CD4-positive, alpha-beta T cell (primary cell): Measurements from ENCODE around the gene ZNF267. TPM values are rescaled to one million over a fixed set of nuclear protein-coding genes. Genes with fewer than 3 reads are reported as not detected.

Experiments used
- ATAC-seq: fragments of 200-7000 bp; cut with Tn5 transposase; one replicate; pipeline ENCODE4 v1.10.0; 2022; ENCODE audit warnings: mild to moderate bottlenecking; ENCODE audit not compliant: poor library complexity
- CTCF ChIA-PET: fragments of 350-600 bp; sonication (Branson Sonifier 250); formaldehyde crosslinking; loops from one replicate; lab custom pipeline; 2021; ENCODE audit warnings: antibody characterized with exemption, inconsistent platforms; lab: Charles Lee
- POLR2A ChIA-PET: fragments of 350-600 bp; sonication (Branson Sonifier 250); formaldehyde crosslinking; loops from one replicate; lab custom pipeline; 2021; ENCODE audit warnings: antibody characterized with exemption, inconsistent platforms; lab: Charles Lee
- DNase-seq, 14 experiments: peaks; one replicate each; pipeline ENCODE4 v3.0.0-alpha.2; 2013 to 2020; ENCODE audit warnings: mixed read lengths in 2 of 14
- H3K27ac ChIP-seq, 2 donors: one replicate each; pipeline versions ENCODE4 v1.5.1 to v1.7.0; 2013; ENCODE audit warnings: low read length in 2 of 2, low read depth in 1 of 2, mild to moderate bottlenecking in 1 of 2
- H3K27me3 ChIP-seq, 2 experiments: 1 replicate in 1 of 2; 2 replicates in 1 of 2; pipeline versions ENCODE4 v1.6.1 to v1.7.0; 2013; ENCODE audit warnings: low read length in 2 of 2, control low read depth in 1 of 2, mild to moderate bottlenecking in 1 of 2, moderate library complexity in 1 of 2; ENCODE audit not compliant: insufficient read depth in 2 of 2, control insufficient read depth in 1 of 2
- H3K36me3 ChIP-seq: one replicate; pipeline ENCODE4 v1.6.1; 2013; ENCODE audit warnings: low read length, control low read depth; ENCODE audit not compliant: insufficient read depth
- H3K4me1 ChIP-seq: one replicate; pipeline ENCODE4 v1.6.1; 2013; ENCODE audit warnings: low read length, control low read depth; ENCODE audit not compliant: insufficient read depth
- H3K4me3 ChIP-seq: one replicate; pipeline ENCODE4 v1.5.1; 2013; ENCODE audit warnings: mild to moderate bottlenecking, low read length, moderate library complexity
- H3K9me3 ChIP-seq, 2 experiments: 1 replicate in 1 of 2; 2 replicates in 1 of 2; pipeline versions ENCODE4 v1.6.1 to v1.7.0; 2013; ENCODE audit warnings: low read length in 2 of 2, mild to moderate bottlenecking in 2 of 2, control low read depth in 1 of 2, moderate library complexity in 1 of 2; ENCODE audit not compliant: control insufficient read depth in 1 of 2, insufficient read depth in 1 of 2
- H3K27ac Mint-ChIP-seq: one replicate; pipeline ENCODE4 v1.8.0; 2020; ENCODE audit warnings: mixed read lengths
- H3K27me3 Mint-ChIP-seq: one replicate; pipeline ENCODE4 v1.8.0; 2021; ENCODE audit warnings: mixed read lengths
- H3K36me3 Mint-ChIP-seq: one replicate; pipeline ENCODE4 v1.8.0; 2021; ENCODE audit warnings: low read depth, mixed read lengths
- H3K4me1 Mint-ChIP-seq: one replicate; pipeline ENCODE4 v1.8.0; 2021; ENCODE audit warnings: low read depth, mixed read lengths
- H3K4me3 Mint-ChIP-seq: one replicate; pipeline ENCODE4 v1.8.0; 2020; ENCODE audit warnings: mild to moderate bottlenecking, mixed read lengths
- H3K9me3 Mint-ChIP-seq: one replicate; pipeline ENCODE4 v1.8.0; 2020; ENCODE audit warnings: mixed read lengths
- intact Hi-C, 2 experiments: fragments of 100-400 bp; cut with DNase I in 1 of 2; cut with micrococcal nuclease in 1 of 2; formaldehyde crosslinking; loops; one replicate each; pipeline versions ENCODE4 v1.15.1 to v1.9.0; 2023 to 2025; cut with DNase I, micrococcal nuclease
- total RNA-seq, 174 experiments: library from RNA in 2 of 174; stranded (reverse) in 2 of 174; gene quantifications; one replicate each; pipeline ENCODE4 v1.2.3 and lab custom pipeline; 2021 to 2026
- TF ChIP-seq, protein P1 (sequence below): fragments of 200-600 bp; IDR thresholded peaks from one replicate; pipeline ENCODE4 v1.8.0; 2022; ENCODE audit warnings: antibody characterized with exemption, mild to moderate bottlenecking

The ZNF267 gene
- total RNA-seq, 2 experiments from 2014 or later = 56.0 to 57.9 TPM

DNA sequence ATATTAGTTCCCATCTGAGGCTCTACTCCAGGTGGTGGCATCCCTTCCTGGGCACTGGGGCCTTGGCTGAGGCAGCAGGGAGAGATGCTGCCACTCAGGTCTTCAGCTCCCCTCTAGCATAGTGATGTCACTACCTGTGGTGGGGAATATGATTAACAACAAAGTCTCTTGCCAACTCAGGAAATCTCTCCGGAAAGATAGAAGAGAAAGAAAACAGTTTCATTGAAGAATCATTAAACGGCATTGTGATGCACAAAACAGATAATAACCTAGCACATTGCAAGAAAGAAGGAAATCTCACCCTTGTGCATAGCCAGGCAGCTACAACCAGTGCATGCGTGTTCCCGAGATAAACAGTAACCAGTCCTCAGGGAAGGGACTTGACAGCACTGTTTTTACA is 12.2 kb upstream of the ZNF267 start:
- DNase-seq = peak in 4 of 14 experiments; percentile 35 to 69 (median 48)
- TF ChIP-seq, protein P1, sequence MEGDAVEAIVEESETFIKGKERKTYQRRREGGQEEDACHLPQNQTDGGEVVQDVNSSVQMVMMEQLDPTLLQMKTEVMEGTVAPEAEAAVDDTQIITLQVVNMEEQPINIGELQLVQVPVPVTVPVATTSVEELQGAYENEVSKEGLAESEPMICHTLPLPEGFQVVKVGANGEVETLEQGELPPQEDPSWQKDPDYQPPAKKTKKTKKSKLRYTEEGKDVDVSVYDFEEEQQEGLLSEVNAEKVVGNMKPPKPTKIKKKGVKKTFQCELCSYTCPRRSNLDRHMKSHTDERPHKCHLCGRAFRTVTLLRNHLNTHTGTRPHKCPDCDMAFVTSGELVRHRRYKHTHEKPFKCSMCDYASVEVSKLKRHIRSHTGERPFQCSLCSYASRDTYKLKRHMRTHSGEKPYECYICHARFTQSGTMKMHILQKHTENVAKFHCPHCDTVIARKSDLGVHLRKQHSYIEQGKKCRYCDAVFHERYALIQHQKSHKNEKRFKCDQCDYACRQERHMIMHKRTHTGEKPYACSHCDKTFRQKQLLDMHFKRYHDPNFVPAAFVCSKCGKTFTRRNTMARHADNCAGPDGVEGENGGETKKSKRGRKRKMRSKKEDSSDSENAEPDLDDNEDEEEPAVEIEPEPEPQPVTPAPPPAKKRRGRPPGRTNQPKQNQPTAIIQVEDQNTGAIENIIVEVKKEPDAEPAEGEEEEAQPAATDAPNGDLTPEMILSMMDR = no peak
- H3K9me3 ChIP-seq = no peaks in the 10 kb centered on the region
- peaks cover 18% of the 10 kb centered on the region for H3K4me1 ChIP-seq
- peaks cover 26% of the 10 kb centered on the region for H3K4me1 Mint-ChIP-seq
- CTCF ChIA-PET = interaction anchor here (1.1 to 3.4 kb wide), 2 partner anchors 16 to 166 kb away, joined by 3 to 15 read pairs; no protein-coding TSS in a partner anchor
- H3K4me3 Mint-ChIP-seq = peak overlapping the region; percentile 8
- no peaks in the 10 kb centered on the region for H3K27me3 ChIP-seq
- ATAC-seq = peak; percentile 84
- no peaks in the 10 kb centered on the region for H3K27me3 Mint-ChIP-seq
- POLR2A ChIA-PET = interaction anchor here (0.7 to 2.8 kb wide), 4 partner anchors 8 to 353 kb away, joined by 4 to 11 read pairs (median 7); partner anchors contain the start of genes RUSF1 and ZNF267
- no peaks in the 10 kb centered on the region for H3K36me3 Mint-ChIP-seq
- no peaks in the 10 kb centered on the region for H3K9me3 Mint-ChIP-seq
- peak overlapping the region in 1 of 2 donors; percentile 46 for H3K27ac ChIP-seq
- intact Hi-C loops = loop anchor here (2.0 to 10.0 kb wide), 4 partner anchors 125 to 1017 kb away; partner anchors contain the start of genes FUS (in 2 of the 2) and SETD1A (in 1 of the 2)
- no peaks in the 10 kb centered on the region for H3K36me3 ChIP-seq
- H3K4me3 ChIP-seq = no peak overlapping the region
- peak overlapping the region; percentile 72 for H3K27ac Mint-ChIP-seq

DNA sequence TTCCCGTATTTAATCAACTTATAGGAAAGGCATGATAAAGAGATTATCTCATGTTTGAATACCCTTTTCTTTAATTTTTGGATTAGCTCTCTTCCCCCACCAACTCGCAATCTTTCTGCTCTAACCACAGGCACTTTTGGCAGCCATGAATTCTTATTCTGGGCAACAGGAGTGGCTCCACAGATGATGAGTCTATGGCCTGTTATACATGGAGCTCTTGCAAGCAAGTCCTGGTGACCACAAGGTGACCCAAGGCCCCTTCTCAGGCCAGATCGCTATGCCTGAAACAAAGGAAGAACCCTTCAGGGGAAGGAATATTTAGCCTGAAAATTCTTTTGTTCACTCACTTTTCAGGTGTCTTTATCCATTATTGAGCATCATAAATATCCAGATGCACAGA is 10.8 kb upstream of the ZNF267 start:
- H3K4me3 Mint-ChIP-seq = no peak overlapping the region
- ChIA-PET CTCF (no interaction called here), POLR2A (interaction anchor here (1.4 kb wide), 1 partner anchor 354 kb away, joined by 4 read pairs; the partner anchor contains the start of gene RUSF1)
- peaks cover 18% of the 10 kb centered on the region for H3K4me1 ChIP-seq
- intact Hi-C loops = loop anchor here (10.0 kb wide), 3 partner anchors 678 to 1018 kb away; partner anchors contain the start of genes FUS (in 2 of the 2) and SETD1A (in 1 of the 2)
- DNase-seq = no peak
- no peaks in the 10 kb centered on the region for H3K27me3 Mint-ChIP-seq
- TF ChIP-seq, protein P1 = no peak
- no peak for ATAC-seq
- no peaks in the 10 kb centered on the region for H3K27me3 ChIP-seq
- H3K9me3 Mint-ChIP-seq = no peaks in the 10 kb centered on the region
- no peak overlapping the region for H3K27ac ChIP-seq
- H3K36me3 Mint-ChIP-seq = no peaks in the 10 kb centered on the region
- H3K9me3 ChIP-seq = no peaks in the 10 kb centered on the region
- no peak overlapping the region for H3K4me3 ChIP-seq
- H3K4me1 Mint-ChIP-seq = peaks cover 32% of the 10 kb centered on the region
- H3K36me3 ChIP-seq = no peaks in the 10 kb centered on the region
- peak overlapping the region; percentile 72 for H3K27ac Mint-ChIP-seq

DNA sequence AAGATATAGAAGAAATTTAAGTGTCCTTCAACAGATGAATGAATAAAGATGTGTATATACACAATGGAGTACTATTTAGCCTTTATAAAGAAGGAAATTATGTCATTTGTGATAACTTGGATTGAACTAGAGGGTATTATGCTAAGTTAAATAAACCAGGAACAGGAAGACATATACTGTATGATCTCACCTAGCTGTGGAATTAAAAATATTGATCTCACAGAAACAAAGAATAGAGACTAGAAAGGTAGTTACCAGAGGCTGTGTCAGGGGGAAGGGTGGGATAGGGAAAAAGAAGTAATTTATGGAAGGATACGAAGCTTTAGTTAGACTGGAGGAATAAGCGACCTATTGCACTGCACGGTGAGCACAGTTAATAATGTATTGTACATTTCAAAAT is 5.4 kb upstream of the ZNF267 start:
- Histone ChIP-seq H3K27ac (no peak overlapping the region), H3K4me1 (peaks cover 40% of the 10 kb centered on the region), H3K27me3 (no peaks in the 10 kb centered on the region), H3K4me3 (no peak overlapping the region), H3K9me3 (no peaks in the 10 kb centered on the region), H3K36me3 (no peaks in the 10 kb centered on the region)
- intact Hi-C loops = loop anchor here (1.0 to 10.0 kb wide), 11 partner anchors 9 to 1023 kb away; partner anchors contain the start of genes ARMC5 (in 2 of the 2), FUS (in 2 of the 2), HSD3B7 (in 2 of the 2) and RUSF1 (in 1 of the 2)
- Mint-ChIP-seq H3K4me3 (peak overlapping the region; percentile 36), H3K9me3 (no peaks in the 10 kb centered on the region), H3K36me3 (peaks cover under 1% of the 10 kb centered on the region), H3K27me3 (no peaks in the 10 kb centered on the region), H3K4me1 (peaks cover 33% of the 10 kb centered on the region), H3K27ac (peak overlapping the region; percentile 74)
- ChIA-PET CTCF (interaction anchor here (0.8 to 2.8 kb wide), 13 partner anchors 9 to 914 kb away, joined by 3 to 41 read pairs (median 5); partner anchors contain the start of genes ARMC5 and HSD3B7), POLR2A (interaction anchor here (0.6 to 2.4 kb wide), 9 partner anchors 8 to 751 kb away, joined by 3 to 12 read pairs (median 7); partner anchors contain the start of genes KAT8 and RUSF1)
- no peak for DNase-seq
- no peak for ATAC-seq
- TF ChIP-seq, protein P1 = no peak
